ENCODE measurements around the gene ANTKMT. TPM values are rescaled to one million over a fixed set of nuclear protein-coding genes. Genes with fewer than 3 reads are reported as not detected.
A peak's percentile ranks its signal among the peaks of the same experiment; 100 is the strongest.

Gene ANTKMT
- total and polyA plus RNA-seq, 2 experiments from 2014 or later: 38.8 to 81.8 TPM

DNA sequence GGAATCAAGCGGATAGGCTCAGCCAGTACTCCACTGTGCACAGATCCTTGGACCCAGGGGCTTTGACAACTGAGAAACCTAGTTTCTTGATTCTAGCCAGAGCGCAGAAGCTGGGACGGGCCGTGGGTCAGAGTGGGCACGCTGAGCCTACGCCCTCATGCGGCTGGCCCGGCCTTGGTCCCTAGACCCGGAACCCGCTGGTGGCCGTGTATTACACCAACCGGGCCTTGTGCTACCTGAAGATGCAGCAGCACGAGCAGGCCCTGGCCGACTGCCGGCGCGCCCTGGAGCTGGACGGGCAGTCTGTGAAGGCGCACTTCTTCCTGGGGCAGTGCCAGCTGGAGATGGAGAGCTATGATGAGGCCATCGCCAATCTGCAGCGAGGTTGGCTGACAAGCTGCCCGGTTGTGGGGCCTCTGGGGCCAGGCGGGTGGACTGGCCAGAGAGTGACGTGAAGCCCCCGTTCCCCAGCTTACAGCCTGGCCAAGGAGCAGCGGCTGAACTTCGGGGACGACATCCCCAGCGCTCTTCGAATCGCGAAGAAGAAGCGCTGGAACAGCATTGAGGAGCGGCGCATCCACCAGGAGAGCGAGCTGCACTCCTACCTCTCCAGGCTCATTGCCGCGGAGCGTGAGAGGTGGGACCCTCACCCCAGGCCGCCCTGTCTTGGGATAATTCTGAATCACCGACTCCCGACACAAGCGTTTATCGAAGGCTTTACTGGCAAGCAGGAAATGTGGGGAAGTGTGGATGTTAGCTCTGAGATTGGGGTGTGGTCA is 39.8 kb upstream of the ANTKMT start:
- Histone ChIP-seq H3K27ac (peak overlapping the region; percentile 97), H3K36me3 (replicated peaks; ENCODE audit: insufficient read depth, low read depth) (no peaks in the 10 kb centered on the region)
- TF ChIP-seq, protein P1, sequence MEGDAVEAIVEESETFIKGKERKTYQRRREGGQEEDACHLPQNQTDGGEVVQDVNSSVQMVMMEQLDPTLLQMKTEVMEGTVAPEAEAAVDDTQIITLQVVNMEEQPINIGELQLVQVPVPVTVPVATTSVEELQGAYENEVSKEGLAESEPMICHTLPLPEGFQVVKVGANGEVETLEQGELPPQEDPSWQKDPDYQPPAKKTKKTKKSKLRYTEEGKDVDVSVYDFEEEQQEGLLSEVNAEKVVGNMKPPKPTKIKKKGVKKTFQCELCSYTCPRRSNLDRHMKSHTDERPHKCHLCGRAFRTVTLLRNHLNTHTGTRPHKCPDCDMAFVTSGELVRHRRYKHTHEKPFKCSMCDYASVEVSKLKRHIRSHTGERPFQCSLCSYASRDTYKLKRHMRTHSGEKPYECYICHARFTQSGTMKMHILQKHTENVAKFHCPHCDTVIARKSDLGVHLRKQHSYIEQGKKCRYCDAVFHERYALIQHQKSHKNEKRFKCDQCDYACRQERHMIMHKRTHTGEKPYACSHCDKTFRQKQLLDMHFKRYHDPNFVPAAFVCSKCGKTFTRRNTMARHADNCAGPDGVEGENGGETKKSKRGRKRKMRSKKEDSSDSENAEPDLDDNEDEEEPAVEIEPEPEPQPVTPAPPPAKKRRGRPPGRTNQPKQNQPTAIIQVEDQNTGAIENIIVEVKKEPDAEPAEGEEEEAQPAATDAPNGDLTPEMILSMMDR (IDR thresholded peaks at IDR 0.05; ENCODE audit: poor library complexity): peak; percentile 14
- no peak for TF ChIP-seq EZH2 (IDR thresholded peaks at IDR 0.05; ENCODE audit: borderline replicate concordance)

DNA sequence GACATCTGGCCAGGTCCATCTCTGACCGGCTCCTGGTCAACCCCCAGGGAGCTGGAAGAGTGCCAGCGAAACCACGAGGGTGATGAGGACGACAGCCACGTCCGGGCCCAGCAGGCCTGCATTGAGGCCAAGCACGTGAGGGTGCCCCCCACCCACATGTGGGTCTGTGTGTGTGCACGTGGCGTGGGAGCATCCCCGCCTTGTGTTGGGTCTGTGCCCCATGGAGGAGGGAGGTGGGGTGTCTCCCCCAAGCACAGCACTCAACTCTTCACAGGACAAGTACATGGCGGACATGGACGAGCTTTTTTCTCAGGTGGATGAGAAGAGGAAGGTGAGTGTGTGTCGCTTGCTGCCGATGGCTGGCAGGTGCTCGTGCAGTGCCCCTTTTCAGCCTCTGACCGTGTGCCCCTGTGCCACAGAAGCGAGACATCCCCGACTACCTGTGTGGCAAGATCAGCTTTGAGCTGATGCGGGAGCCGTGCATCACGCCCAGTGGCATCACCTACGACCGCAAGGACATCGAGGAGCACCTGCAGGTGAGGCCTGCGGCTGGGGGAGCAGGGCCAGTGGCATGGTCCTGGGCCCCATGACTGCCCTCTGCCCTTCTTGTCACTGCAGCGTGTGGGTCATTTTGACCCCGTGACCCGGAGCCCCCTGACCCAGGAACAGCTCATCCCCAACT is 39.1 kb upstream of the ANTKMT start:
- Histone ChIP-seq H3K36me3 (replicated peaks; ENCODE audit: insufficient read depth, low read depth) (no peaks in the 10 kb centered on the region), H3K4me3 (no peak overlapping the region), H3K79me2 (peaks cover 32% of the 10 kb centered on the region), H3K4me2 (peak overlapping the region; percentile 99), H3K9me2 (replicated peaks; ENCODE audit: insufficient read depth) (no peaks in the 10 kb centered on the region), H3K27me3 (no peaks in the 10 kb centered on the region), H3K9me3 (ENCODE audit: low read depth) (no peaks in the 10 kb centered on the region), H3K27ac (no peak overlapping the region), H4K20me1 (ENCODE audit: insufficient read depth, poor library complexity, severe bottlenecking) (peaks cover 27% of the 10 kb centered on the region), H2AFZ (no peak overlapping the region), H3K4me1 (ENCODE audit: insufficient read depth) (peaks cover 32% of the 10 kb centered on the region)
- 93% methylated on average over 28 of the region's 28 CpGs for WGBS (ENCODE audit: low lambda C conversion rate, missing lambda C conversion rate)
- TF ChIP-seq EZH2phosphoT487 (IDR thresholded peaks at IDR 0.05; ENCODE audit: low read depth, severe bottlenecking, unreplicated experiment) (no peak), EZH2 (IDR thresholded peaks at IDR 0.05; ENCODE audit: borderline replicate concordance) (no peak)
- TF ChIP-seq, protein P1 (IDR thresholded peaks at IDR 0.05; ENCODE audit: poor library complexity): no peak
- no peak for DNase-seq (ENCODE audit: low spot score)

More for the DNA sequence above, 39.8 kb upstream of the ANTKMT start:
- Histone ChIP-seq H4K20me1 (ENCODE audit: insufficient read depth, poor library complexity, severe bottlenecking) (peaks cover 27% of the 10 kb centered on the region), H3K4me2 (peak overlapping the region; percentile 99), H3K4me1 (ENCODE audit: insufficient read depth) (peaks cover 33% of the 10 kb centered on the region), H3K4me3 (peak overlapping the region; percentile 100), H3K9me3 (ENCODE audit: low read depth) (no peaks in the 10 kb centered on the region), H3K79me2 (peaks cover 32% of the 10 kb centered on the region), H3K27me3 (no peaks in the 10 kb centered on the region), H2AFZ (no peak overlapping the region), H3K9me2 (replicated peaks; ENCODE audit: insufficient read depth) (no peaks in the 10 kb centered on the region)
- peak; percentile 66 for DNase-seq (ENCODE audit: low spot score)
- 63% methylated on average over 44 of the region's 44 CpGs for WGBS (ENCODE audit: low lambda C conversion rate, missing lambda C conversion rate)

DNA sequence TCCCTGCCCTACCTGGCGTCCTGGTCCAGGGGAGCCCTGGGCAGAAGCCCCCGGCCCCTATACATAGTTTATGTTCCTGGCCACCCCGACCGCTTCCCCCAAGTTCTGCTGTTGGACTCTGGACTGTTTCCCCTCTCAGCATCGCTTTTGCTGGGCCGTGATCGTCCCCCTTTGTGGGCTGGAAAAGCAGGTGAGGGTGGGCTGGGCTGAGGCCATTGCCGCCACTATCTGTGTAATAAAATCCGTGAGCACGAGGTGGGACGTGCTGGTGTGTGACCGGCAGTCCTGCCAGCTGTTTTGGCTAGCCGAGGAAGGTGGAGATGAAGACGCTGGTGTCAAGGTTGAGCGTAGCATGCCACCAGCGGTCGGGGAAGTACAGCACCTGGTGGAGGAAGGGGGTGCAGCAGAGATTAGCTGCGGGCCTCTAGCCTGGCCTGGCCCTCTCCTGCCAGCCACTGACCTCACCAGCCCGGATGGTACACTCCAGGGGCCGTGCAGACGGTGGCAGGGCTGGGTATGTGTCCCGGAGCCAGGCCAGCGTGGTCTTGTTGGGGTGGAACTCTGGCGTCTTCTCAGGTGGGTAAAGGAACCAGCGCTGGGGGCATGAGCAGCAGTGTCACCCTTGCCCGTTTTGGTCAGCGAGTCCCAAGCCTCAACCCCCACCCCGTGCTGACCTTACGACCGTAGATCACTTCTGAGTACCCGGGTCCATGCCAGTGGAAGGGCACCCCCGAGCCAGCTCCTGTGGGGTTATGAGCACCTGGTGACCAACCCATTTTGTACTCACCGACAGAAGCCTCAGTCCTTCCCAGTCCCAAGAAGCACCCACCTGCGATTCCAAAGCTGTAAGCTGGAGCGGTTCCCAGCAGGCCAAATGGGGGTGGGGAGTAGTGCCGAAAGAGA is 38.2 kb upstream of the ANTKMT start:
- H3K27ac ChIP-seq: no peak overlapping the region
- 90% methylated on average over 36 of the region's 36 CpGs for WGBS (ENCODE audit: low lambda C conversion rate, missing lambda C conversion rate)
- peak overlapping the region; percentile 98 for H3K4me2 ChIP-seq
- peaks cover 32% of the 10 kb centered on the region for H3K4me1 ChIP-seq (ENCODE audit: insufficient read depth)
- no peak overlapping the region for H3K4me3 ChIP-seq
- no peak for DNase-seq (ENCODE audit: low spot score)
- no peak for TF ChIP-seq EZH2phosphoT487 (IDR thresholded peaks at IDR 0.05; ENCODE audit: low read depth, severe bottlenecking, unreplicated experiment)
- TF ChIP-seq, protein P1 (IDR thresholded peaks at IDR 0.05; ENCODE audit: poor library complexity): no peak
- TF ChIP-seq EZH2 (IDR thresholded peaks at IDR 0.05; ENCODE audit: borderline replicate concordance): no peak
- peaks cover 27% of the 10 kb centered on the region for H4K20me1 ChIP-seq (ENCODE audit: insufficient read depth, poor library complexity, severe bottlenecking)
- H2AFZ ChIP-seq: no peak overlapping the region
- no peaks in the 10 kb centered on the region for H3K27me3 ChIP-seq
- H3K36me3 ChIP-seq (replicated peaks; ENCODE audit: insufficient read depth, low read depth): no peaks in the 10 kb centered on the region
- H3K9me2 ChIP-seq (replicated peaks; ENCODE audit: insufficient read depth): no peaks in the 10 kb centered on the region
- H3K79me2 ChIP-seq: peaks cover 32% of the 10 kb centered on the region
- no peaks in the 10 kb centered on the region for H3K9me3 ChIP-seq (ENCODE audit: low read depth)
